ENCODE measurements around the gene NAALADL2. TPM values are rescaled to one million over a fixed set of nuclear protein-coding genes. Genes with fewer than 3 reads are reported as not detected.

The NAALADL2 gene
- total RNA-seq, 1 donor: 54.5 TPM

DNA sequence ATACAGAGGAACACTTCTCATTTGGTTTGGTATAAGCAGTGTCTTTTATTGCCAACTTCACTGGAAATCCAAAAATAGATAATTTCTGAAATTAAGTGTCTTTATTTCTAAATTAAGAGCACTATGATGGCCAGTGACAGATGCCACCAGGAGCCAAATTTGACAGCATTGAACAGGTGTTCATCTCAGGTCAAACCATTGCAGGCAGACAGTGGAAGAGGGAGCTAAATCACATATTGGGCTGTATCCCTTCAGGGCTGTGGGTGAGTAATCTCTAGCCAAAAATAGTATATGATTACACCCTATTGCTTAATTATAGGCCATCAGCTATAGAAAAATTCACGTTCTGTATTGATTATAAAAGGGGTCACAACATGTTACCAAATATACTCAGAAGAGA lies 457.7 kb downstream of the NAALADL2 start:
- DNase-seq (ENCODE audit: low read depth): no peak
- TF ChIP-seq, protein P1, sequence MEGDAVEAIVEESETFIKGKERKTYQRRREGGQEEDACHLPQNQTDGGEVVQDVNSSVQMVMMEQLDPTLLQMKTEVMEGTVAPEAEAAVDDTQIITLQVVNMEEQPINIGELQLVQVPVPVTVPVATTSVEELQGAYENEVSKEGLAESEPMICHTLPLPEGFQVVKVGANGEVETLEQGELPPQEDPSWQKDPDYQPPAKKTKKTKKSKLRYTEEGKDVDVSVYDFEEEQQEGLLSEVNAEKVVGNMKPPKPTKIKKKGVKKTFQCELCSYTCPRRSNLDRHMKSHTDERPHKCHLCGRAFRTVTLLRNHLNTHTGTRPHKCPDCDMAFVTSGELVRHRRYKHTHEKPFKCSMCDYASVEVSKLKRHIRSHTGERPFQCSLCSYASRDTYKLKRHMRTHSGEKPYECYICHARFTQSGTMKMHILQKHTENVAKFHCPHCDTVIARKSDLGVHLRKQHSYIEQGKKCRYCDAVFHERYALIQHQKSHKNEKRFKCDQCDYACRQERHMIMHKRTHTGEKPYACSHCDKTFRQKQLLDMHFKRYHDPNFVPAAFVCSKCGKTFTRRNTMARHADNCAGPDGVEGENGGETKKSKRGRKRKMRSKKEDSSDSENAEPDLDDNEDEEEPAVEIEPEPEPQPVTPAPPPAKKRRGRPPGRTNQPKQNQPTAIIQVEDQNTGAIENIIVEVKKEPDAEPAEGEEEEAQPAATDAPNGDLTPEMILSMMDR (IDR thresholded peaks at IDR 0.05; ENCODE audit: insufficient read depth, low read length): no peak
- H3K4me3 ChIP-seq (ENCODE audit: low read depth, low read length): no peak overlapping the region

DNA sequence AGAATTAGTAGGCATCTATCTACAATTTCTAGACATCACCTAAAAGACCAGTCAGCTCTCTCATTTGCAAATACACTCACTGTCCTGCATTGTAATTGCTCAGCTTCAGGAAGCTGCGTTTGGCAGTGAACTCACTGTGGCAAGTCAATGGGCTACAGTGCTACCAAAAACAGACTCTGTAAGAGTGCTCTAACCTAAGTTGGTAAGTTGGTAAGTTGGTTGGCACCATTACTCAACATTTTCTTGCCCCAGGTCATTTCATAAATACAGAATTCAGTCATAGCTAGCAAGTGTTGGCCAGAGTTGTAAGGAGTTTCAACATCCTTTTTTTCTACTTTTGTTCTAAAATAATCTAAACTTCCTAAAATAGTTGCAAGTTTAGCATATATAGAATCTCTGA lies 466.3 kb downstream of the NAALADL2 start:
- DNase-seq (ENCODE audit: low read depth): no peak
- H3K4me3 ChIP-seq (ENCODE audit: low read depth, low read length): no peak overlapping the region

DNA sequence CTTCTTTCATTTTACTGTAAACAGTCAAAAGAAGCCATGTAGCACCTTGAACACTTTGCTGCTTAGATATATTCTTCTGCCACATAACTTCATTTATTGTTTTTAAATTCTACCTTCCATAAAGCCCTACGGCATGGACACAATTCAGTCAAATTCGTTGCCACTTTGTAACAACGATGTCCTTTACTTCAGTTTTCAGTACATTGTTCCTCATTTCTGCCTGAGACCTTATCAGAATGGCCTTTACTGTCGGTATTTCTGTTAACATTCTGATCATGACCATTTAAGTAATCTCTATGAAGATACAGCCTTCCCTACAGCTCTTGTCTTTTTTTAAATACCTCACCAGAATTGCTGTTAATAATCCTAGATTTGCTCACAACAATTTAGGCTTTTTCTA lies 466.9 kb downstream of the NAALADL2 start:
- TF ChIP-seq, protein P1 (IDR thresholded peaks at IDR 0.05; ENCODE audit: insufficient read depth, low read length): no peak
- no peak overlapping the region for H3K4me3 ChIP-seq (ENCODE audit: low read depth, low read length)
- DNase-seq (ENCODE audit: low read depth): no peak

More for the DNA sequence above, 466.3 kb downstream of the NAALADL2 start:
- TF ChIP-seq, protein P1 (IDR thresholded peaks at IDR 0.05; ENCODE audit: insufficient read depth, low read length): no peak

DNA sequence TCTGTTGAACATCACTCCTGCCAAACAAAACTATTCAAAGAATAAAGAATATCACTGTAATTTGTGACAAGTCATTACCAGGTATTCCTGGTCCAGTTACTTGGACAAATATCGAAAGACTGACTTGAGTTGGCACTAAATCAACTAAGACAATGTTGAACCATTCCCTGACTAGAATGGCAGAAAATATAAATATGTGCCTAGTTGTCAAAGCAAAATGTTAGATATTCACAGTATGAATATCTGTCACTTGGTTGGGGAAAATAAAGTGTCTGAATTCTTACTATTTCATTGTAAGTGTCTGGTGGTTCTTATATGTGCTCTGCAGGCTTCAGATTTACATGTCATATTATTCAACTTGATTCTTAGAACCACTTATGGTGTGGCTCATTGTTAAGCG lies 470.2 kb downstream of the NAALADL2 start:
- TF ChIP-seq, protein P1 (IDR thresholded peaks at IDR 0.05; ENCODE audit: insufficient read depth, low read length): no peak
- DNase-seq (ENCODE audit: low read depth): no peak
- H3K4me3 ChIP-seq (ENCODE audit: low read depth, low read length): no peak overlapping the region

DNA sequence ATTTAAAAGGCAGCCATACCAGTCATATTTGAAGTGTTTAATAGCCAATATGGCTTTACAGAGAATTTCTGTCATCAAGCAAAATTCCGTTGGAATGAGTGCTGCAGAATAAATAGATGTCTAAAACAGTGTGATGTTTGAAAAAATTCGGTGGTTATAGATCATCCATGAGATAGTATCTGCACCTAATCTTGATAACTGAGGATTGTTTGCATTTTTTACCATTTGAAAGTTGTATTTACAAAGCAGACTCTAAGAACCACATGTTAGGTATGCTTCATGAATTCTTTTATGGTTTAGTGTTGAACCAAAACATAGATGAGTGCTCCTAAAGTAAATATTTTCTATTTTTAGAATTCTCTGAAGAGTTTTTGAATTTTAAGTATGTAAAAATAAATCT lies 476.1 kb downstream of the NAALADL2 start:
- TF ChIP-seq, protein P1 (IDR thresholded peaks at IDR 0.05; ENCODE audit: insufficient read depth, low read length): no peak
- H3K4me3 ChIP-seq (ENCODE audit: low read depth, low read length): no peak overlapping the region
- no peak for DNase-seq (ENCODE audit: low read depth)

DNA sequence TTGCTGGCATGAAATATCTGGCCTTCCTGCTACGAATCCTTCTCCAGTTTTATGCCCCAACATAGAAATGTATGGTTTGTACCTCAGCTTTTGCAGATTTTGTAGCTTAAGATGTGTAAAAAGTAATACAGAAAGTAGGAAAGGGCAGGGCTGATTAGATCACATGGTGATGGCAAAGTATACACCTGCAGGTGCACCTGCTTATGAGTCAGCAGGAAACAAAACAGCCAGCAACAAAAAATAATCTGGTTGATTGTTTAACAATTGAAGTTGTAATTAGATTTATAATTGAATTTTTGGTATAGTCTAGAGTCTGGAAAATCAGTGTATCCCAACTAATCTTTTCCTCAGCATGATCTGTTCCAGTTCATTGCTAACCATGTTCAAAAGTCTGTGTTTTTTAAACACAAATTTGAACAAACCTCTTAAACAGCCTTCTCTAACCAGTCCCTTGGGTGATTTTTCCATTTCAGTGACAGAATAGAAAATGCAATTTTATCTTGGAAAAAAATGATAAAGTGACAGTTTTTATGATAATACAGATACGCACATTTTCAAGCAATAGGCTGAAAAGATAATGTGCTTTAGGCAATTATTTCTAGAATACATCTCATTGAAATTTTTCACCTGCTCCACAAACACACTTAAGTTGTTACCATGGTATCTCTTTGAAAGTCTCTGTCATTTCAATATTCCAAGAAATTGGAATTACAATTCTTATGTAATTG lies 477.4 kb downstream of the NAALADL2 start:
- no peak overlapping the region for H3K4me3 ChIP-seq (ENCODE audit: low read depth, low read length)
- TF ChIP-seq, protein P1 (IDR thresholded peaks at IDR 0.05; ENCODE audit: insufficient read depth, low read length): no peak
- DNase-seq (ENCODE audit: low read depth): no peak

DNA sequence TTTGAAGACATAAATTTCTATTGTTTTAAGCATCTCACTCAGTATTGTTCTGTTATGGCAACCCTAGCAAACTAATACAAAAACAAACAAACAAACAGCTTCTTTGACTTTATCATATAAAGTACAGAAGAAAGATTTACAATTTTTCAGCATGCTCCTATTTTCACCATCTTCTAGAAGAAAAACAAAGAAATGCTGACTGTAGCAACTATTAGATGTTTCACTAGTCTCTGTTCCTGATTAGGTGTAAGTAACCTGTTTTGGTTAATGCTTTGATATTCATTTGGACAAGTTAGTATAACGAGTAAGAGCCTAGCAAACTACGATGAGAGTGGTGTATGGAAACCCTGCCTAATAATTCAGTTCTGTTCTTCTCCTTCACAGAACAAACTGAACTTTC lies 478.5 kb downstream of the NAALADL2 start:
- H3K4me3 ChIP-seq (ENCODE audit: low read depth, low read length): no peak overlapping the region

More for the DNA sequence above, 478.5 kb downstream of the NAALADL2 start:
- TF ChIP-seq, protein P1 (IDR thresholded peaks at IDR 0.05; ENCODE audit: insufficient read depth, low read length): no peak
- no peak for DNase-seq (ENCODE audit: low read depth)

Data from fibroblast of the aortic adventitia (primary cell).